ENCODE results near the gene TINCR.
A peak's percentile ranks its signal among the peaks of the same experiment; 100 is the strongest.

TINCR gene

GRCh38 chr19:5590865-5591154 lies 23.1 kb upstream of the TINCR start:
- Histone ChIP-seq H3K27me3 (replicated peaks; ENCODE audit: insufficient read depth, low read length) (no peaks in the 10 kb centered on the region), H3K4me1 (ENCODE audit: low read length) (no peaks in the 10 kb centered on the region), H3F3A (ENCODE audit: insufficient read depth, low read length) (no peaks in the 10 kb centered on the region), H3K4me2 (ENCODE audit: low read depth, low read length) (no peak overlapping the region), H3K9me2 (replicated peaks; ENCODE audit: insufficient read depth, low read length) (no peaks in the 10 kb centered on the region), H2AFZ (ENCODE audit: low read length) (no peak overlapping the region), H3K79me2 (ENCODE audit: low read length) (peaks cover 4% of the 10 kb centered on the region; the same call in 1 of the 2 replicates), H4K20me1 (ENCODE audit: insufficient read depth, low read length) (no peaks in the 10 kb centered on the region), H3K9me3 (replicated peaks; ENCODE audit: insufficient read depth, low read length) (no peaks in the 10 kb centered on the region), H3K36me3 (replicated peaks; ENCODE audit: insufficient read depth, low read length) (peaks cover 48% of the 10 kb centered on the region), H3K27ac (ENCODE audit: low read length) (no peak overlapping the region), H3K4me3 (ENCODE audit: low read length) (no peak overlapping the region), H3K9ac (ENCODE audit: low read length) (no peak overlapping the region)
- TF ChIP-seq EZH2 (optimal IDR thresholded peaks at IDR 0.05; ENCODE audit: low read depth, low read length) (no peak), CTCF (IDR thresholded peaks at IDR 0.05; ENCODE audit: low read length) (no peak), EZH2phosphoT487 (IDR thresholded peaks at IDR 0.05; ENCODE audit: low read length) (no peak)
- no peak for DNase-seq

DNA sequence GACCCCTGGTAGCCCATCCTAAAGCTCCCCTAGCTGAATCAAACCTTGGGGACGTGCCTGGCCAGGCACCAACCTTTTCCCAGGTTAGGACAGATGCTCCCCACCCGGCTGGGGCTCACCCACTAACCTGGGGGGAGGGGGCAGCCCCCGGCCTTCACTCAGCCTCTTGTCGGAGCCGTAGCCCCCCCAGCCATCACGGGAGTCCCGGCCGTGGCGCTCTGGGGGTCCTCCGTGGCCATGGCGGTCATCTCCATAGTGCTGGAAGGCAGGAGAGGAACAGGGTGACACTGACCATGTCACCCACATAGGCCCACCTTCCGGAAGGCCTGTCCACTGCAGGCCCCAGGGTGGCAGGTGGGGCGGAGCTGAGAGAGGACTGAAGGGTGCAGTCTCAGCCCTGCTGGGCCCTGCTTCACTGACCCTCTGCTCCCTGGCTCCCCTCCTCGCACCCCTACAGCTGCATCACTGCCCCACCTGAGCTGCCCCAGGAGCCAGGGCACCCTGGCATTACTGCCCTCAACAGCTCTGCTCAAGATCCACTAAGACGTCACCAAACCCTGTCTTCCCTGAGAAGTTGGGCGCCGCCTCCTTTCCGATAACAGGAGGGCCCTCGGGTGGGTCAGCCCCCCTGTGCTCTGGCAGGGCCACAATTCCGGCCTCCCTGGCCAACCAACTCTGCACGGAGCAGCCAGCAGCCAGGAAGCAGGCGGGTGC lies 22.6 kb upstream of the TINCR start:
- H3K4me1 ChIP-seq (ENCODE audit: low read length) = no peaks in the 10 kb centered on the region
- no peaks in the 10 kb centered on the region for H3K9me3 ChIP-seq (replicated peaks; ENCODE audit: insufficient read depth, low read length)
- no peak for TF ChIP-seq EZH2 (optimal IDR thresholded peaks at IDR 0.05; ENCODE audit: low read depth, low read length)
- TF ChIP-seq CTCF (IDR thresholded peaks at IDR 0.05; ENCODE audit: low read length) = no peak
- no peak for TF ChIP-seq EZH2phosphoT487 (IDR thresholded peaks at IDR 0.05; ENCODE audit: low read length)
- no peak overlapping the region for H3K4me2 ChIP-seq (ENCODE audit: low read depth, low read length)
- no peaks in the 10 kb centered on the region for H4K20me1 ChIP-seq (ENCODE audit: insufficient read depth, low read length)
- H3K9me2 ChIP-seq (replicated peaks; ENCODE audit: insufficient read depth, low read length) = no peaks in the 10 kb centered on the region
- no peak overlapping the region for H3K9ac ChIP-seq (ENCODE audit: low read length)
- no peaks in the 10 kb centered on the region for H3F3A ChIP-seq (ENCODE audit: insufficient read depth, low read length)
- H3K27ac ChIP-seq (ENCODE audit: low read length) = no peak overlapping the region
- H2AFZ ChIP-seq (ENCODE audit: low read length) = no peak overlapping the region
- DNase-seq = peak; percentile 2
- H3K36me3 ChIP-seq (replicated peaks; ENCODE audit: insufficient read depth, low read length) = peaks cover 43% of the 10 kb centered on the region
- H3K27me3 ChIP-seq (replicated peaks; ENCODE audit: insufficient read depth, low read length) = no peaks in the 10 kb centered on the region
- H3K79me2 ChIP-seq (ENCODE audit: low read length) = peaks cover 4% of the 10 kb centered on the region; the same call in 1 of the 2 replicates
- H3K4me3 ChIP-seq (ENCODE audit: low read length) = no peak overlapping the region

DNA sequence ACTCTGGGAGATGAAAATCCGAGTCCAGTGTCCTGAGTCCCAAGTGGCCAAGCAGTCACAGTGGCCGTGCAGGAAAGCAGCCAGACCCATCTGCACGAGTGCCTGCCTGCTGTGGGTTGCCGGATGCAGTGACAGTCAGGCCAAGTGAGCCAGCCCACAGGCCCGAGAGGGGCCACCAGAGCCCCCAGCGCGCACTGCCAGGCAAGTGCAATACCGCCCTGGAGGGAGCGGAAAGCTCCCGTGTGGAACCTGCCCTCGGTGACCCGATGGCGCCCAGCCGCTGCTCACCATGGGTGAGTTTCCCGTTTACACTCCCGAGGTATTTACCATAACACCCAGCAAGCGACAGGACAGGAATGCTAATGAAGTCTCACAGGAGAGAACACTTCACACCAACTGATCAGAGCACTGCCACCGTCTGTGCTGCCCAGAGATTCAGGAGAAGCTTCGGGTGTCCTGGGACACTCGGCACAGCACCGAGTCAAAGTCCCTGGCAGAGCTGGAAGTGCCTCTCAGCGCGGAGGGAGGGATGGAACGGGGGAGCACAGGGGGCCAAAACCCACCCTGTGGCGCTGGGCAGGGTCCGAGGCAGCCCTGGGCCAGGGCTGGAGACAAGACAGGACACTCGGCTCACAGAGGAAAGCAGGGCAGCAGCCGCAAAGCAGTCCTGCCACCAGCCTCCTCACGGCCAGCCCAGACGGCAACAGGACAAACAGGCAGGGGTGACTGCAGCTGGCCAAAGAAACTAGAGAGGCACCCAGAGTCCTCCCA lies 21.3 kb upstream of the TINCR start:
- TF ChIP-seq EZH2 (optimal IDR thresholded peaks at IDR 0.05; ENCODE audit: low read depth, low read length) = no peak
- TF ChIP-seq EZH2phosphoT487 (IDR thresholded peaks at IDR 0.05; ENCODE audit: low read length) = no peak
- TF ChIP-seq CTCF (IDR thresholded peaks at IDR 0.05; ENCODE audit: low read length) = no peak
- no peak overlapping the region for H3K9ac ChIP-seq (ENCODE audit: low read length)
- H3K79me2 ChIP-seq (ENCODE audit: low read length) = peaks cover 4% of the 10 kb centered on the region; the same call in 1 of the 2 replicates
- no peak overlapping the region for H3K4me2 ChIP-seq (ENCODE audit: low read depth, low read length)
- H3K4me3 ChIP-seq (ENCODE audit: low read length) = no peak overlapping the region
- H3K9me2 ChIP-seq (replicated peaks; ENCODE audit: insufficient read depth, low read length) = no peaks in the 10 kb centered on the region
- no peaks in the 10 kb centered on the region for H3K4me1 ChIP-seq (ENCODE audit: low read length)
- no peaks in the 10 kb centered on the region for H3F3A ChIP-seq (ENCODE audit: insufficient read depth, low read length)
- no peak for DNase-seq
- no peaks in the 10 kb centered on the region for H3K9me3 ChIP-seq (replicated peaks; ENCODE audit: insufficient read depth, low read length)
- no peaks in the 10 kb centered on the region for H4K20me1 ChIP-seq (ENCODE audit: insufficient read depth, low read length)
- no peak overlapping the region for H2AFZ ChIP-seq (ENCODE audit: low read length)
- H3K27ac ChIP-seq (ENCODE audit: low read length) = no peak overlapping the region
- peaks cover 37% of the 10 kb centered on the region; the same call in 1 of the 2 replicates for H3K36me3 ChIP-seq (replicated peaks; ENCODE audit: insufficient read depth, low read length)
- H3K27me3 ChIP-seq (replicated peaks; ENCODE audit: insufficient read depth, low read length) = no peaks in the 10 kb centered on the region
